HL-60 (cell line): ENCODE results near the gene BEND3.

ENCODE experiments used
- DNase-seq, 2 experiments: peaks; one replicate each; pipeline ENCODE4 v3.0.0-alpha.2; 2010 to 2020; ENCODE audit warnings: low read depth in 1 of 2, low spot score in 1 of 2
- H3K27ac ChIP-seq: fragments of 250-450 bp; sonication (Bioruptor Pico); replicated peaks from 2 replicates; pipeline ENCODE4 v1.5.1; 2020; ENCODE audit warnings: mild to moderate bottlenecking, moderate library complexity
- H3K27me3 ChIP-seq: fragments of 250-450 bp; sonication (Bioruptor Pico); 2 replicates; pipeline ENCODE4 v1.5.1; 2021; ENCODE audit warnings: mild to moderate bottlenecking, moderate library complexity; ENCODE audit not compliant: insufficient read depth, poor library complexity, severe bottlenecking
- H3K4me3 ChIP-seq: replicated peaks from 2 replicates; pipeline ENCODE4 v1.5.1; 2011; ENCODE audit warnings: mild to moderate bottlenecking, control low read depth, low read length; ENCODE audit not compliant: insufficient read depth
- CTCF ChIP-seq: IDR thresholded peaks from one replicate; pipeline ENCODE4 v1.5.1; 2011; ENCODE audit warnings: low read length, control low read depth, inconsistent platforms; ENCODE audit not compliant: insufficient read depth
- GABPA ChIP-seq: IDR thresholded peaks from 2 replicates; pipeline ENCODE4 v1.6.1; 2012; ENCODE audit warnings: low read depth
- POLR2AphosphoS5 ChIP-seq: IDR thresholded peaks from 2 replicates; pipeline ENCODE4 v1.6.1; 2012; ENCODE audit warnings: low read depth
- SPI1 ChIP-seq: IDR thresholded peaks from 2 replicates; pipeline ENCODE4 v1.6.1; 2012; ENCODE audit warnings: low read depth, mild to moderate bottlenecking, borderline replicate concordance
- TF ChIP-seq, protein P1 (sequence below): IDR thresholded peaks from 2 replicates; pipeline ENCODE4 v1.6.1; 2012; ENCODE audit warnings: low read depth; ENCODE audit not compliant: insufficient replicate concordance

The BEND3 gene

GRCh38 chr6:107075951-107076381 lies 39.3 kb downstream of the BEND3 start:
- no peak for DNase-seq
- H3K4me3 ChIP-seq, result no peak overlapping the region
- H3K27ac ChIP-seq, result no peak overlapping the region
- TF ChIP-seq CTCF (no peak), SPI1 (no peak), GABPA (no peak), POLR2AphosphoS5 (no peak)
- TF ChIP-seq, protein P1, sequence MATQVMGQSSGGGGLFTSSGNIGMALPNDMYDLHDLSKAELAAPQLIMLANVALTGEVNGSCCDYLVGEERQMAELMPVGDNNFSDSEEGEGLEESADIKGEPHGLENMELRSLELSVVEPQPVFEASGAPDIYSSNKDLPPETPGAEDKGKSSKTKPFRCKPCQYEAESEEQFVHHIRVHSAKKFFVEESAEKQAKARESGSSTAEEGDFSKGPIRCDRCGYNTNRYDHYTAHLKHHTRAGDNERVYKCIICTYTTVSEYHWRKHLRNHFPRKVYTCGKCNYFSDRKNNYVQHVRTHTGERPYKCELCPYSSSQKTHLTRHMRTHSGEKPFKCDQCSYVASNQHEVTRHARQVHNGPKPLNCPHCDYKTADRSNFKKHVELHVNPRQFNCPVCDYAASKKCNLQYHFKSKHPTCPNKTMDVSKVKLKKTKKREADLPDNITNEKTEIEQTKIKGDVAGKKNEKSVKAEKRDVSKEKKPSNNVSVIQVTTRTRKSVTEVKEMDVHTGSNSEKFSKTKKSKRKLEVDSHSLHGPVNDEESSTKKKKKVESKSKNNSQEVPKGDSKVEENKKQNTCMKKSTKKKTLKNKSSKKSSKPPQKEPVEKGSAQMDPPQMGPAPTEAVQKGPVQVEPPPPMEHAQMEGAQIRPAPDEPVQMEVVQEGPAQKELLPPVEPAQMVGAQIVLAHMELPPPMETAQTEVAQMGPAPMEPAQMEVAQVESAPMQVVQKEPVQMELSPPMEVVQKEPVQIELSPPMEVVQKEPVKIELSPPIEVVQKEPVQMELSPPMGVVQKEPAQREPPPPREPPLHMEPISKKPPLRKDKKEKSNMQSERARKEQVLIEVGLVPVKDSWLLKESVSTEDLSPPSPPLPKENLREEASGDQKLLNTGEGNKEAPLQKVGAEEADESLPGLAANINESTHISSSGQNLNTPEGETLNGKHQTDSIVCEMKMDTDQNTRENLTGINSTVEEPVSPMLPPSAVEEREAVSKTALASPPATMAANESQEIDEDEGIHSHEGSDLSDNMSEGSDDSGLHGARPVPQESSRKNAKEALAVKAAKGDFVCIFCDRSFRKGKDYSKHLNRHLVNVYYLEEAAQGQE, result no peak
- H3K27me3 ChIP-seq, result no peaks in the 10 kb centered on the region

GRCh38 chr6:107070686-107071085 lies 44.6 kb downstream of the BEND3 start:
- no peak overlapping the region for H3K4me3 ChIP-seq
- no peaks in the 10 kb centered on the region for H3K27me3 ChIP-seq
- no peak for DNase-seq
- H3K27ac ChIP-seq, result no peak overlapping the region
- no peak for TF ChIP-seq POLR2AphosphoS5
- TF ChIP-seq, protein P1, result no peak
- TF ChIP-seq GABPA, result no peak
- no peak for TF ChIP-seq CTCF
- no peak for TF ChIP-seq SPI1

DNA sequence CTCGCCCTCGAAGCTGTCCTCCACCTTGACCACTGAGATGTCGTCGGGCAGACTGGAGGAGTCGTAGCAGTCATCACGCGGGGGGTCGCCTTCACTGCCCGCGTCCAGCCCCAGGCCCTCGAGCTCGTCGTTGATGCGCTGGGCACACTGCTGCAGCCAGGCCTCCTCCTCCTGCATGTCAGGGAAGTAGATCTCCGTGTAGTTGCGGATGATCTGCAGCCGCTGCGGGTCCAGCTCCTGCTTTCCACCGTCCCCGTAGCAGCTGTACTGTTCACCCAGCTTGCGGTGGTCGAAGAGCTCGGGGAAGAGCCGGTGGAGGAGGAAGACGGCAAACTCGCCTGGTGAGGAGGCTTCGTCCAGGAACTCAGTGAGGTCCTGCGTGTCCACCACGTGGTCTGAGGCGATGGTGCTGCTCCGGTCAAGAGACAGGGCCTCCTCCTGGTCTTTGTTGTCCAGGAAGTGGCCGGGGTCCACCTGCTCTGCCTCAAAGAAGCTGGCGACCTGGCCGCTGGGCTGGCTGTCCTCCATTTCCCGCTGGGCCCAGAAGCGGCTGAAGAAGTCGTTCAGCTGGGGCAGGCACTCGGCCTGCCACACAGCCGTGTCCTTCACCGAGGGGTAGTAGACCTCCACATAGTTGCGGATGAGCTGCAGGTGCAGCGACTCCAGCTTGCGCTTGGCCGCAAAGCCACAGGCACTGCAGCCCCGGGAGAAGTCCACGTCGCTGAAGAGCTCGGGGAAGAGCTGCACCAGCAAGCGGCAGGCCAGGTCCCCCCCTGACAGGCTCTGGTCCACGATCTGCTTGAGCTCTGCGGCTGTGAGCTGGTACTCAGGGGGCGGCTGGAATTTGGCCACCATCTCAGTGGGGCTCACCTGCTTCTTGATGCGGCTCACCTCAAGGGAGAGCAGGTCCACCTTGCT lies 45.4 kb downstream of the BEND3 start:
- H3K27me3 ChIP-seq, result no peaks in the 10 kb centered on the region
- TF ChIP-seq GABPA (no peak), POLR2AphosphoS5 (no peak), CTCF (no peak), SPI1 (no peak)
- TF ChIP-seq, protein P1, result no peak
- H3K27ac ChIP-seq, result no peak overlapping the region
- no peak for DNase-seq
- no peak overlapping the region for H3K4me3 ChIP-seq
